NB4 (cell line): Measurements from ENCODE around the gene NLGN3.

ENCODE experiments used
- CTCF ChIP-seq: IDR thresholded peaks from one replicate; pipeline ENCODE4 v1.5.1; 2012; ENCODE audit warnings: low read depth, low read length
- MAX ChIP-seq: IDR thresholded peaks from 2 replicates; pipeline ENCODE4 v1.6.1; 2011; ENCODE audit warnings: low read depth, low read length
- MYC ChIP-seq: IDR thresholded peaks from 2 replicates; pipeline ENCODE4 v1.6.1; 2011; ENCODE audit warnings: low read depth, low read length
- POLR2A ChIP-seq: IDR thresholded peaks from 2 replicates; pipeline ENCODE4 v1.6.1; 2011; ENCODE audit warnings: mild to moderate bottlenecking; ENCODE audit not compliant: insufficient read length; ENCODE audit errors: extremely low read depth

- no peak for TF ChIP-seq CTCF
- TF ChIP-seq MAX: no peak
- TF ChIP-seq POLR2A: no peak
- TF ChIP-seq MYC: no peak
Measured at GRCh38 chrX:71184803-71185495, 40.3 kb downstream of the NLGN3 start.
